HG03558 (cell line): ENCODE data around the gene SIRT2.
"Not testable (repeated sequence)": the region's sequence is repeated elsewhere in the genome, so short reads cannot be mapped to it uniquely, and the experiment has no call there.

Experiments used
- ATAC-seq: cut with Tn5 transposase; IDR thresholded peaks from one replicate; pipeline ENCODE4 v1.9.1; 2021; ENCODE audit warnings: moderate number of reproducible peaks; ENCODE audit not compliant: unreplicated experiment; ENCODE audit errors: extremely low read depth

The SIRT2 gene

GRCh38 chr19:38899447-38900201, at the start of gene SIRT2, which contains the start of gene NFKBIB:
TSS of gene SIRT2 (minus strand) at chr19:38899618. CDS start at chr19:38899521, 97 bp downstream.
TSS of gene NFKBIB (plus strand) at chr19:38899969. CDS start at chr19:38900033, 64 bp downstream.
- peak; percentile 82 for ATAC-seq

GRCh38 chr19:38946229-38947010, 47.0 kb upstream of the SIRT2 start:
- no peak for ATAC-seq

GRCh38 chr19:38945562-38946228, 46.3 kb upstream of the SIRT2 start:
- no peak for ATAC-seq

GRCh38 chr19:38944981-38945506, 45.6 kb upstream of the SIRT2 start:
- no peak for ATAC-seq

- no peak for ATAC-seq
These were observed 43.2 kb upstream of the SIRT2 start for GRCh38 chr19:38942471-38943181.

- no peak for ATAC-seq
These were observed 42.6 kb upstream of the SIRT2 start for GRCh38 chr19:38941979-38942378.

- ATAC-seq: not testable (repeated sequence)
These were observed 42.0 kb upstream of the SIRT2 start for GRCh38 chr19:38941466-38941865.

GRCh38 chr19:38939957-38940356, 40.5 kb upstream of the SIRT2 start:
- ATAC-seq: no peak

GRCh38 chr19:38933544-38933943, 34.1 kb upstream of the SIRT2 start:
- no peak for ATAC-seq

- no peak for ATAC-seq
These were observed 33.2 kb upstream of the SIRT2 start for GRCh38 chr19:38932425-38933179.

GRCh38 chr19:38931521-38931793, 32.0 kb upstream of the SIRT2 start:
- ATAC-seq: no peak

- ATAC-seq: peak; percentile 68
These were observed 31.5 kb upstream of the SIRT2 start, which contains the start of gene MRPS12 for GRCh38 chr19:38930776-38931520. TSS of gene MRPS12 (plus strand) at chr19:38930944. CDS start at chr19:38931295, 351 bp downstream.

- ATAC-seq: peak; percentile 41
These were observed 30.7 kb upstream of the SIRT2 start, which contains the start of gene SARS2 for GRCh38 chr19:38929929-38930775. TSS of gene SARS2 (minus strand) at chr19:38930763. CDS start at chr19:38930736, 27 bp downstream.

- no peak for ATAC-seq
These were observed 29.1 kb upstream of the SIRT2 start for GRCh38 chr19:38928391-38929001.

GRCh38 chr19:38924388-38924787, 25.0 kb upstream of the SIRT2 start:
- ATAC-seq: no peak

- ATAC-seq: no peak
These were observed 23.1 kb upstream of the SIRT2 start for GRCh38 chr19:38922482-38922881.
